ENCODE measurements around the gene IPO11. TPM values are rescaled to one million over a fixed set of nuclear protein-coding genes. Genes with fewer than 3 reads are reported as not detected.

IPO11 gene
- total and polyA plus RNA-seq, 2 of the 13 experiments (the other 11 are each of a cell fraction or from before 2014, with no cell fraction given) = 13.9 to 24.4 TPM

- no peak overlapping the region for H3K4me3 ChIP-seq (replicated peaks in 1 of 3; ENCODE audit: insufficient read depth in 1 of 3, low read depth in 2 of 3, low read length in 3 of 3)
- ChIA-PET CTCF (ENCODE audit: low intra/inter-chr PET ratio, low total read pairs) (no interaction called here), POLR2A (no interaction called here)
- DNase-seq (ENCODE audit: low spot score) (no peak), ATAC-seq (no peak), FAIRE-seq (no peak)
- peaks cover 15% of the 10 kb centered on the region; the same call in 1 of the 2 replicates for H3K4me1 ChIP-seq (ENCODE audit: insufficient read depth, low read length)
- no peak for TF ChIP-seq BRD4 (CRISPR knock-in tag; IDR thresholded peaks at IDR 0.05)
- no peak for TF ChIP-seq KLF6 (CRISPR knock-in tag; IDR thresholded peaks at IDR 0.05)
- TF ChIP-seq TOE1 (CRISPR knock-in tag; IDR thresholded peaks at IDR 0.05) = no peak
- TF ChIP-seq SMC3 (IDR thresholded peaks at IDR 0.05; ENCODE audit: low read length) = no peak
- TF ChIP-seq, protein P1, sequence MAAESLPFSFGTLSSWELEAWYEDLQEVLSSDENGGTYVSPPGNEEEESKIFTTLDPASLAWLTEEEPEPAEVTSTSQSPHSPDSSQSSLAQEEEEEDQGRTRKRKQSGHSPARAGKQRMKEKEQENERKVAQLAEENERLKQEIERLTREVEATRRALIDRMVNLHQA (CRISPR knock-in tag; IDR thresholded peaks at IDR 0.05) = no peak
- TF ChIP-seq NFE2L2 (IDR thresholded peaks at IDR 0.05; ENCODE audit: low read length) = no peak
- no peak for TF ChIP-seq NFATC3 (CRISPR knock-in tag; IDR thresholded peaks at IDR 0.05)
- TF ChIP-seq ZNF362 (CRISPR knock-in tag; IDR thresholded peaks at IDR 0.05; ENCODE audit: borderline replicate concordance) = no peak
- no peak for TF ChIP-seq NRL (CRISPR knock-in tag; IDR thresholded peaks at IDR 0.05; ENCODE audit: borderline replicate concordance)
- TF ChIP-seq, protein P2, sequence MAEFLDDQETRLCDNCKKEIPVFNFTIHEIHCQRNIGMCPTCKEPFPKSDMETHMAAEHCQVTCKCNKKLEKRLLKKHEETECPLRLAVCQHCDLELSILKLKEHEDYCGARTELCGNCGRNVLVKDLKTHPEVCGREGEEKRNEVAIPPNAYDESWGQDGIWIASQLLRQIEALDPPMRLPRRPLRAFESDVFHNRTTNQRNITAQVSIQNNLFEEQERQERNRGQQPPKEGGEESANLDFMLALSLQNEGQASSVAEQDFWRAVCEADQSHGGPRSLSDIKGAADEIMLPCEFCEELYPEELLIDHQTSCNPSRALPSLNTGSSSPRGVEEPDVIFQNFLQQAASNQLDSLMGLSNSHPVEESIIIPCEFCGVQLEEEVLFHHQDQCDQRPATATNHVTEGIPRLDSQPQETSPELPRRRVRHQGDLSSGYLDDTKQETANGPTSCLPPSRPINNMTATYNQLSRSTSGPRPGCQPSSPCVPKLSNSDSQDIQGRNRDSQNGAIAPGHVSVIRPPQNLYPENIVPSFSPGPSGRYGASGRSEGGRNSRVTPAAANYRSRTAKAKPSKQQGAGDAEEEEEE (CRISPR knock-in tag; IDR thresholded peaks at IDR 0.05; ENCODE audit: borderline replicate concordance) = no peak
- H4K20me1 ChIP-seq (ENCODE audit: insufficient read depth, low read length) = no peaks in the 10 kb centered on the region
- WGBS (ENCODE audit: low lambda C conversion rate) = 50% methylated on average over 2 of the region's 2 CpGs
- H3K27me3 ChIP-seq (ENCODE audit: control insufficient read depth in 1 of 2, insufficient read depth in 2 of 2, low read length in 2 of 2) = no peaks in the 10 kb centered on the region
- BruUV-seq (replicated peaks) = no TSS peak
- no peaks in the 10 kb centered on the region for H3K79me2 ChIP-seq (ENCODE audit: insufficient read depth, low read length)
- no peak overlapping the region for H3K27ac ChIP-seq (ENCODE audit: extremely low read length, insufficient read depth, low read length)
- no peak overlapping the region for H3K9ac ChIP-seq (ENCODE audit: insufficient read depth, low read depth, low read length)
- no peaks in the 10 kb centered on the region for H3K36me3 ChIP-seq (replicated peaks in 1 of 2; ENCODE audit: control insufficient read depth in 1 of 2, insufficient read depth in 2 of 2, low read length in 2 of 2)
- H3K9me3 ChIP-seq (ENCODE audit: low read length) = no peaks in the 10 kb centered on the region
- intact Hi-C loops (cut with micrococcal nuclease; ENCODE audit: unreplicated experiment) = loop anchor here (10.0 kb wide), 1 partner anchor 62 kb away; no protein-coding TSS in a partner anchor
- in situ Hi-C loops (cut with HindIII; ENCODE audit: extremely low pct_ligation_motif_present, low pct_unique_long_range_greater_than_20kb) = loop anchor here (10.0 kb wide), 1 partner anchor 112 kb away; no protein-coding TSS in a partner anchor
- no peak overlapping the region for H2AFZ ChIP-seq (ENCODE audit: low read length)
- H3K4me2 ChIP-seq (ENCODE audit: low read depth, low read length) = no peak overlapping the region
Measured at GRCh38 chr5:62662521-62662920, 250.0 kb downstream of the IPO11 start.

Measured in HepG2 (cell line).